ENCODE data around the gene ACSF3.

DNA sequence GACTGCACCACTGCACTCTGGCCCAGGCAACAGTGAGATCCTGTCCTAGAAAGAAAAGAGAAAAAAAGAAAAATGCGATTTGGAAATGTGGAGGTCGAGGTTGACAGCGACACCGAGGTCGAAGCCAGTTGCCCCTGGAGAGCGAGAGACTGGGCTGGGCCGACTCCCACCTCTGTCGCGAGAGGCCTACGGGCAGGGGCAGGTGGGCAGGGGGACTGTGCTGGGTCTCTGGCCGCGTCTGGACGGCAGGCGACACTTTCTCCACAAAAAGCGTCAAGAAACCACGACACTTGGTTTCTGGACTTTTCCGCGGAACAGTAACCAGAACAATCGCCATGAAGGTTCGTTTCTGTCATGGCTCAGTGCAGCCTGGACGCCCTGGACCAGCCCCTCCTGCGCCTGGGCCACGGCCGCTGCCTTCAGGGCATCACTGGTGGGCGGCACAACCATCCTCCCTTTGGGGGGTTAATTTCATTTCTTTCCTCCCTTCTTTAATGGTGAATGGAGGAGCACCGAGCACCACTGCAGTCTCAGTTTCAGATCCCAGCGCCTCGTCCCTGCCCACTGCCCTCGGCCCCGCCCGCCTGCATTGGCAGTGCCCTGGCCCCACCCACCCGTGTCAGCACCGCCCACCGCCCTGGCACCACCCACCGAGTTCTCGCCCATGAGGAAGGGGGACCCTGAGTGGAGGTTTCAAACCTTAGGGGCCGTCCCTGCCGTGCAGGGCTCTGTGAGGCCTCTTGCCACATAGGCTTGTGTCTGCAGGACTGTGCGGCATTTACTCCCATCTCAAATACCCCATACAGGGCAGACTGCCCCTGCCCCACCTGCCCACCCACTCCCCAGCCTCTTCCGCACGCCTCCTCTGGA, 59.4 kb downstream of the ACSF3 start:
- TF ChIP-seq, protein P1, sequence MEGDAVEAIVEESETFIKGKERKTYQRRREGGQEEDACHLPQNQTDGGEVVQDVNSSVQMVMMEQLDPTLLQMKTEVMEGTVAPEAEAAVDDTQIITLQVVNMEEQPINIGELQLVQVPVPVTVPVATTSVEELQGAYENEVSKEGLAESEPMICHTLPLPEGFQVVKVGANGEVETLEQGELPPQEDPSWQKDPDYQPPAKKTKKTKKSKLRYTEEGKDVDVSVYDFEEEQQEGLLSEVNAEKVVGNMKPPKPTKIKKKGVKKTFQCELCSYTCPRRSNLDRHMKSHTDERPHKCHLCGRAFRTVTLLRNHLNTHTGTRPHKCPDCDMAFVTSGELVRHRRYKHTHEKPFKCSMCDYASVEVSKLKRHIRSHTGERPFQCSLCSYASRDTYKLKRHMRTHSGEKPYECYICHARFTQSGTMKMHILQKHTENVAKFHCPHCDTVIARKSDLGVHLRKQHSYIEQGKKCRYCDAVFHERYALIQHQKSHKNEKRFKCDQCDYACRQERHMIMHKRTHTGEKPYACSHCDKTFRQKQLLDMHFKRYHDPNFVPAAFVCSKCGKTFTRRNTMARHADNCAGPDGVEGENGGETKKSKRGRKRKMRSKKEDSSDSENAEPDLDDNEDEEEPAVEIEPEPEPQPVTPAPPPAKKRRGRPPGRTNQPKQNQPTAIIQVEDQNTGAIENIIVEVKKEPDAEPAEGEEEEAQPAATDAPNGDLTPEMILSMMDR (IDR thresholded peaks at IDR 0.05) = no peak
- TF ChIP-seq POLR2A (IDR thresholded peaks at IDR 0.05) = no peak

Data from upper lobe of left lung (tissue), 4 donors.